Keratinocyte (primary cell): ENCODE data around the gene PDIA6. TPM values are rescaled to one million over a fixed set of nuclear protein-coding genes. Genes with fewer than 3 reads are reported as not detected.

ENCODE experiments used
- DNase-seq: peaks from one replicate; pipeline ENCODE4 v3.0.0-alpha.2; 2011; ENCODE audit warnings: low read depth, missing footprints, low spot score
- FAIRE-seq: peaks from 2 replicates; lab custom pipeline; 2011; peaks lifted over from hg19 to GRCh38; lab: Jason Lieb, UNC
- H2AFZ ChIP-seq: 2 replicates; pipeline ENCODE4 v1.6.0; 2012; ENCODE audit warnings: low read length, control low read depth, inconsistent platforms; ENCODE audit not compliant: control insufficient read depth
- H3K27ac ChIP-seq: 2 replicates; pipeline ENCODE4 v1.5.1; 2011; ENCODE audit warnings: low read length; ENCODE audit not compliant: control insufficient read depth, insufficient read depth
- H3K27me3 ChIP-seq: 3 replicates; pipeline ENCODE4 v1.6.0; 2011; ENCODE audit warnings: low read length; ENCODE audit not compliant: control insufficient read depth, insufficient read depth; ENCODE audit errors: extremely low read depth
- H3K36me3 ChIP-seq, 2 experiments: 2 replicates in 1 of 2; 3 replicates in 1 of 2; pipeline ENCODE4 v1.5.1; 2011; ENCODE audit warnings: low read length in 2 of 2, mild to moderate bottlenecking in 1 of 2; ENCODE audit not compliant: control insufficient read depth in 2 of 2, insufficient read depth in 2 of 2; ENCODE audit errors: extremely low read depth in 1 of 2
- H3K4me1 ChIP-seq: 3 replicates; pipeline ENCODE4 v1.5.1; 2011; ENCODE audit warnings: low read length; ENCODE audit not compliant: control insufficient read depth, insufficient read depth; ENCODE audit errors: extremely low read depth
- H3K4me2 ChIP-seq: 3 replicates; pipeline ENCODE4 v1.6.0; 2011; ENCODE audit warnings: low read depth, low read length; ENCODE audit not compliant: control insufficient read depth, insufficient read depth; ENCODE audit errors: extremely low read depth
- H3K4me3 ChIP-seq, 3 experiments: fragments of 200-600 bp in 1 of 3; sonication (generic) in 1 of 3; 2 replicates in 2 of 3; 3 replicates in 1 of 3; pipeline ENCODE4 v1.5.1; 2011 to 2016; ENCODE audit warnings: low read length in 3 of 3, mild to moderate bottlenecking in 3 of 3, control low read depth in 2 of 3, inconsistent platforms in 1 of 3, low read depth in 1 of 3, mixed read lengths in 1 of 3, mixed run types in 1 of 3, moderate library complexity in 1 of 3; ENCODE audit not compliant: control insufficient read depth in 2 of 3, insufficient read depth in 2 of 3; ENCODE audit errors: extremely low read depth in 1 of 3
- H3K79me2 ChIP-seq: 2 replicates; pipeline ENCODE4 v1.6.0; 2012; ENCODE audit warnings: low read length; ENCODE audit not compliant: control insufficient read depth, insufficient read depth
- H3K9ac ChIP-seq: 3 replicates; pipeline ENCODE4 v1.6.0; 2011; ENCODE audit warnings: low read length; ENCODE audit not compliant: control insufficient read depth, insufficient read depth; ENCODE audit errors: extremely low read depth
- H3K9me1 ChIP-seq: 3 replicates; pipeline ENCODE4 v1.6.0; 2011; ENCODE audit warnings: low read length; ENCODE audit not compliant: control insufficient read depth, insufficient read depth; ENCODE audit errors: extremely low read depth
- H3K9me3 ChIP-seq: 2 replicates; pipeline ENCODE4 v1.5.1; 2012; ENCODE audit warnings: low read depth, low read length; ENCODE audit not compliant: control insufficient read depth
- H4K20me1 ChIP-seq: 3 replicates; pipeline ENCODE4 v1.6.0; 2011; ENCODE audit warnings: low read length; ENCODE audit not compliant: control insufficient read depth, insufficient read depth; ENCODE audit errors: extremely low read depth
- EZH2 ChIP-seq: IDR thresholded peaks from one replicate; pipeline ENCODE4 v1.6.1; 2012; ENCODE audit warnings: inconsistent platforms, mild to moderate bottlenecking, low read length, moderate library complexity
- dilution Hi-C: fragments of 300-500 bp; cut with MboI; formaldehyde crosslinking; loops from one replicate; pipeline ENCODE4 v1.7.0; 2020; ENCODE audit warnings: low sequenced_read_pairs; ENCODE audit not compliant: extremely low pct_ligation_motif_present
- polyA plus RNA-seq, 5 experiments: library from polyadenylated mRNA; depleted of rRNA in 3 of 5; stranded (reverse) in 3 of 5; stranded (forward) in 1 of 5; unstranded in 1 of 5; fragments of >200 nt; gene quantifications; 1 replicate in 1 of 5; 2 replicates in 3 of 5; 3 replicates in 1 of 5; pipeline versions ENCODE4 v1.2.1 to v1.2.3, GENCODE V29; 2011 to 2012; ENCODE audit warnings: missing spikeins in 2 of 5, low read depth in 1 of 5, low replicate concordance in 1 of 5
- TF ChIP-seq, protein P1 (sequence below), 3 experiments: IDR thresholded peaks in 1 of 3; conservative IDR thresholded peaks in 1 of 3; optimal IDR thresholded peaks in 1 of 3; 2 replicates in 2 of 3; 3 replicates in 1 of 3; pipeline versions ENCODE3 to v1.5.1; 2011; ENCODE audit warnings: low read length in 3 of 3, mild to moderate bottlenecking in 3 of 3, moderate library complexity in 2 of 3, control low read depth in 1 of 3, inconsistent platforms in 1 of 3; ENCODE audit not compliant: insufficient read depth in 2 of 3; ENCODE audit errors: extremely low read depth in 1 of 3

PDIA6 gene
- polyA plus RNA-seq, 1 donor (not counting 4 experiments of a cell fraction or from before 2014, with no cell fraction given), result 310 TPM

DNA sequence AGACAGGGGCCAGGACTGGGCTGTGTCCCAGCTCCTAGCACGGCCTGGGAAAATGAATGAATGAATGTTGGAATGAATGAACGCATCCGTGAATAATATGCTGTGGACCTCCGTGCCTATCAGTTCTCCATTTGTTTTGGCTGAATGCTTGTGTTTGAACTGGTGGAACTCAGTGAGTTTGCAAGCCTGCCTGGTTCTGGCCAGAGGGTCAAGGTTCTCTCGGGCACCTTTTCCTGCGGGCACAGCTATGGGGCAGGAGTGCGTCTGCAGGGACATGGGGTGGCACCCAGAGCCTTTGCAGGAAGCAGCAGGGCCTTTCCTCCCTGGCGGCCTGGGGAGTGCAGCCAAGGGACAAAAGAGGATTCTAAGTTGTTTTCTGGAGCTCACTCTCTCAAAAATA is 17.6 kb upstream of the PDIA6 start:
- Histone ChIP-seq H4K20me1 (no peaks in the 10 kb centered on the region), H3K9ac (no peak overlapping the region), H3K4me1 (no peaks in the 10 kb centered on the region), H3K9me1 (no peaks in the 10 kb centered on the region), H3K4me2 (no peak overlapping the region), H3K27ac (no peak overlapping the region), H3K27me3 (peaks cover 5% of the 10 kb centered on the region), H2AFZ (no peak overlapping the region), H3K79me2 (no peaks in the 10 kb centered on the region), H3K9me3 (no peaks in the 10 kb centered on the region), H3K4me3 (no peak overlapping the region), H3K36me3 (no peaks in the 10 kb centered on the region)
- dilution Hi-C loops, result no loop called here
- FAIRE-seq (no peak), DNase-seq (no peak)
- TF ChIP-seq, protein P1, sequence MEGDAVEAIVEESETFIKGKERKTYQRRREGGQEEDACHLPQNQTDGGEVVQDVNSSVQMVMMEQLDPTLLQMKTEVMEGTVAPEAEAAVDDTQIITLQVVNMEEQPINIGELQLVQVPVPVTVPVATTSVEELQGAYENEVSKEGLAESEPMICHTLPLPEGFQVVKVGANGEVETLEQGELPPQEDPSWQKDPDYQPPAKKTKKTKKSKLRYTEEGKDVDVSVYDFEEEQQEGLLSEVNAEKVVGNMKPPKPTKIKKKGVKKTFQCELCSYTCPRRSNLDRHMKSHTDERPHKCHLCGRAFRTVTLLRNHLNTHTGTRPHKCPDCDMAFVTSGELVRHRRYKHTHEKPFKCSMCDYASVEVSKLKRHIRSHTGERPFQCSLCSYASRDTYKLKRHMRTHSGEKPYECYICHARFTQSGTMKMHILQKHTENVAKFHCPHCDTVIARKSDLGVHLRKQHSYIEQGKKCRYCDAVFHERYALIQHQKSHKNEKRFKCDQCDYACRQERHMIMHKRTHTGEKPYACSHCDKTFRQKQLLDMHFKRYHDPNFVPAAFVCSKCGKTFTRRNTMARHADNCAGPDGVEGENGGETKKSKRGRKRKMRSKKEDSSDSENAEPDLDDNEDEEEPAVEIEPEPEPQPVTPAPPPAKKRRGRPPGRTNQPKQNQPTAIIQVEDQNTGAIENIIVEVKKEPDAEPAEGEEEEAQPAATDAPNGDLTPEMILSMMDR (optimal IDR thresholded peaks at IDR 0.05 in 1 of 3, IDR thresholded peaks at IDR 0.05 in 1 of 3, conservative IDR thresholded peaks at IDR 0.05 in 1 of 3; ENCODE audit: extremely low read depth in 1 of 3, insufficient read depth in 2 of 3, low read length in 3 of 3), result no peak
- no peak for TF ChIP-seq EZH2

DNA sequence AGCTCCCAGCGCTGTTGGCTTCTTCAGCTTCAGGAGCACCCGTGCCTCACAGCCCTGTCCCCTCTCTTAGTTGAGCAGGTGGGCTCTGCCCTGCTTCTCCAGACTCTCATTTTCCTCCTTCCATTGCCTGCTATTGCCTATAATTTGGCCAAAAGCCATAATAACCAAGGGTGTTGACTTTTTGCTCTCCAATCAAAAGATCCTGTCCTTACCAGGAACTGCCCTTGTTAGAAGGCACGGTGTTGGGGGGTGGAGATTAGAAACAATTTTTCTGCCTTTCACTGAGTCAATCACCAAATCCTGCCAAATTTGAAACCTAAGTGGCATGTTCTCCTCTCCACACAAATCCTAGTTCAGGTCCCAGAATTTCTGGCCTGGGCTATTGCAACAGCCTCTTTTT is 16.7 kb upstream of the PDIA6 start:
- no peak overlapping the region for H3K4me3 ChIP-seq
- no peak overlapping the region for H2AFZ ChIP-seq
- DNase-seq (no peak), FAIRE-seq (no peak)
- no peaks in the 10 kb centered on the region for H3K9me3 ChIP-seq
- no peak overlapping the region for H3K27ac ChIP-seq
- TF ChIP-seq, protein P1 (optimal IDR thresholded peaks at IDR 0.05 in 1 of 3, IDR thresholded peaks at IDR 0.05 in 1 of 3, conservative IDR thresholded peaks at IDR 0.05 in 1 of 3; ENCODE audit: extremely low read depth in 1 of 3, insufficient read depth in 2 of 3, low read length in 3 of 3), result no peak
- TF ChIP-seq EZH2, result no peak
- no peaks in the 10 kb centered on the region for H3K4me1 ChIP-seq
- dilution Hi-C loops, result no loop called here
- peaks cover 5% of the 10 kb centered on the region for H3K27me3 ChIP-seq
- H3K79me2 ChIP-seq, result no peaks in the 10 kb centered on the region
- H3K9ac ChIP-seq, result no peak overlapping the region
- no peaks in the 10 kb centered on the region for H4K20me1 ChIP-seq
- no peaks in the 10 kb centered on the region for H3K36me3 ChIP-seq
- H3K9me1 ChIP-seq, result no peaks in the 10 kb centered on the region
- H3K4me2 ChIP-seq, result no peak overlapping the region
